IPS DF 6.9 (cell line): Measurements from ENCODE around the gene TEX10.
"Not testable (repeated sequence)": the region's sequence is repeated elsewhere in the genome, so short reads cannot be mapped to it uniquely, and the experiment has no call there.

Experiments used
- DNase-seq: peaks from one replicate; pipeline ENCODE4 v3.0.0-alpha.2; 2013; ENCODE audit warnings: low read depth, low spot score
- H3K27ac ChIP-seq: one replicate; pipeline ENCODE4 v1.5.1; 2013; ENCODE audit warnings: low read length, control low read depth
- H3K27me3 ChIP-seq: 2 replicates; pipeline ENCODE4 v1.6.1; 2013; ENCODE audit warnings: mild to moderate bottlenecking, low read length; ENCODE audit not compliant: control insufficient read depth, insufficient read depth
- H3K36me3 ChIP-seq: 2 replicates; pipeline ENCODE4 v1.6.1; 2013; ENCODE audit warnings: low read length; ENCODE audit not compliant: control insufficient read depth, insufficient read depth
- H3K4me1 ChIP-seq: 2 replicates; pipeline ENCODE4 v1.6.1; 2013; ENCODE audit warnings: low read length; ENCODE audit not compliant: control insufficient read depth, insufficient read depth
- H3K4me3 ChIP-seq: 2 replicates; pipeline ENCODE4 v1.5.1; 2013; ENCODE audit warnings: mild to moderate bottlenecking, low read length
- H3K9me3 ChIP-seq: 2 replicates; pipeline ENCODE4 v1.6.1; 2013; ENCODE audit warnings: low read length, inconsistent platforms; ENCODE audit not compliant: control insufficient read depth, insufficient read depth
- WGBS: extraction: QIAGEN DNeasy Blood & Tissue Kit; methylation state at CpG from one replicate; pipeline ENCODE4 v1.1.7; 2013; ENCODE audit warnings: mixed read lengths, missing lambda C conversion rate; ENCODE audit not compliant: insufficient read length, insufficient coverage; 5-methylcytosine and 5-hydroxymethylcytosine counted together

Gene TEX10

DNA sequence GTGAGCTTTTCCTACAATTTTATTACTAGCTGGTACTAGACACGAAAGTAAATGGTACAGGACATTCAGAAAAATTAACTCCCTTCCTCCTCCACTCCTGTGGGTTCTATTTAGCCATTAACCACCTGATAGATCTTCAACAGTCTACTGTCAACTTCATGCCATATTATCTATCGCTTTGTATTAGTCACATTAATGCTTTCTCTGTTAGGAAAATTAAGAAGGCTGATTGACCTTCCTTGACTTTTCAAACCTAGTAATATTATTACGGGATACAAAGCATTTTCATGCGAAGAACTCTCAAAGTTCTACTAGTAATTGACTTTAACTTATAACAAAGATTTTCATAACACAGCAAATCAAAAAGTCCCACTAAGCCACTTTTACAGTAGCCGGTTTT, 1.2 kb downstream of the TEX10 start:
- peaks cover 6% of the 10 kb centered on the region; the same call in 1 of the 2 replicates for H3K36me3 ChIP-seq
- H3K27ac ChIP-seq, result no peak overlapping the region
- peaks cover 5% of the 10 kb centered on the region; the same call in 1 of the 2 replicates for H3K4me1 ChIP-seq
- no peak for DNase-seq
- peak overlapping the region; percentile 88; the same call in 1 of the 2 replicates for H3K4me3 ChIP-seq
- WGBS, result no CpG with 5 or more reads among the region's 5 CpGs
- H3K9me3 ChIP-seq, result no peaks in the 10 kb centered on the region
- H3K27me3 ChIP-seq, result no peaks in the 10 kb centered on the region

GRCh38 chr9:100350188-100350587, 2.6 kb downstream of the TEX10 start:
- DNase-seq, result no peak
- H3K4me3 ChIP-seq, result no peak overlapping the region
- H3K36me3 ChIP-seq, result peaks cover 8% of the 10 kb centered on the region; the same call in 1 of the 2 replicates
- H3K4me1 ChIP-seq, result peaks cover 5% of the 10 kb centered on the region; the same call in 1 of the 2 replicates
- no peaks in the 10 kb centered on the region for H3K27me3 ChIP-seq
- H3K9me3 ChIP-seq, result no peaks in the 10 kb centered on the region
- no CpG with 5 or more reads among the region's 1 CpG for WGBS
- no peak overlapping the region for H3K27ac ChIP-seq

GRCh38 chr9:100346836-100347235, 5.9 kb downstream of the TEX10 start:
- no CpG with 5 or more reads among the region's 3 CpGs for WGBS
- H3K27ac ChIP-seq, result no peak overlapping the region
- peaks cover 8% of the 10 kb centered on the region; the same call in 1 of the 2 replicates for H3K36me3 ChIP-seq
- H3K27me3 ChIP-seq, result no peaks in the 10 kb centered on the region
- H3K4me3 ChIP-seq, result no peak overlapping the region
- H3K9me3 ChIP-seq, result no peaks in the 10 kb centered on the region
- no peak for DNase-seq
- peaks cover 5% of the 10 kb centered on the region; the same call in 1 of the 2 replicates for H3K4me1 ChIP-seq

- no CpG with 5 or more reads among the region's 3 CpGs for WGBS
- Histone ChIP-seq H3K4me1 (no peaks in the 10 kb centered on the region), H3K27ac (no peak overlapping the region), H3K4me3 (no peak overlapping the region), H3K9me3 (no peaks in the 10 kb centered on the region), H3K36me3 (peaks cover 6% of the 10 kb centered on the region; the same call in 1 of the 2 replicates), H3K27me3 (no peaks in the 10 kb centered on the region; the same call in 1 of the 2 replicates)
- DNase-seq, result no peak
Observed at GRCh38 chr9:100341889-100342288, 10.9 kb downstream of the TEX10 start.

DNA sequence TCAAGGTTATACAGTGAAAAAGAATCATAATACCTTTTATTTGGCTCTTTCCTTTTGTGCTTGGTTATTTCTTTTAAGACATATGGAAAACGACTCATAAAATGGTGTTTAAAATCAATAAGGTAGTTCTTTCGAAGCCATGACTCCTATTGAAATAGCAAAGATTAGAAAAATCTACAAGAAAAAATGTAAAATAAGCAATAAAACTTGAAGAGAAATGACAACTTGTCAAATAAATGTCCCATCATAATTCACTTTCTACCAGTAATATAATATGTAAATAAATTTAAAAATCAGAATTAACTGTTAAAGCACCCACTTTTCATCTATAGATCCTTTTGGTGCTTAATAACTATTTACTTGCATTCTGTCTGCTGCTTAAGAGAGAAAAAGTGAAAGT, 12.5 kb downstream of the TEX10 start:
- no peak for DNase-seq
- Histone ChIP-seq H3K9me3 (no peaks in the 10 kb centered on the region), H3K4me3 (no peak overlapping the region), H3K27me3 (no peaks in the 10 kb centered on the region; the same call in 1 of the 2 replicates), H3K27ac (no peak overlapping the region), H3K4me1 (no peaks in the 10 kb centered on the region), H3K36me3 (no peaks in the 10 kb centered on the region; the same call in 1 of the 2 replicates)
- WGBS, result no CpG with 5 or more reads among the region's 2 CpGs

DNA sequence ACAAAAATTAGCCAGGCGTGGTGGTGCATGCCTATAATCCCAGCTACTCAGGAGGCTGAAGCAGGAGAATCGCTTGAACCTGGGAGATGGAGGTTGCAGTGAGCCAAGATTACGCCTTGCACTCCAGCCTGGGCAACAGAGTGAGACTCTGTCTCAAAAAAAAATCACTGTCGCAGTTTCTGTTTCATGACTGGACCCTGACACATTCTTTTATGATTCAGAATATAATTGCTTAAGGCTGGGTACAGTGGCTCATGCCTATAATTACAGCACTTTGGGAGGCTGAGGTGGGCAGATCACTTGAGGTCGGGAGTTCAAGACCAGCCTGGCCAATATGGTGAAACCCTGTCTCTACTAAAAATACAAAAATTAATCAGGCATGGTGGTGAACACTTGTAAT, 14.0 kb downstream of the TEX10 start:
- H3K36me3 ChIP-seq, H3K4me1 ChIP-seq, H3K27ac ChIP-seq, H3K9me3 ChIP-seq, DNase-seq, H3K4me3 ChIP-seq, H3K27me3 ChIP-seq: not testable (repeated sequence)
- WGBS, result no CpG with 5 or more reads among the region's 5 CpGs

DNA sequence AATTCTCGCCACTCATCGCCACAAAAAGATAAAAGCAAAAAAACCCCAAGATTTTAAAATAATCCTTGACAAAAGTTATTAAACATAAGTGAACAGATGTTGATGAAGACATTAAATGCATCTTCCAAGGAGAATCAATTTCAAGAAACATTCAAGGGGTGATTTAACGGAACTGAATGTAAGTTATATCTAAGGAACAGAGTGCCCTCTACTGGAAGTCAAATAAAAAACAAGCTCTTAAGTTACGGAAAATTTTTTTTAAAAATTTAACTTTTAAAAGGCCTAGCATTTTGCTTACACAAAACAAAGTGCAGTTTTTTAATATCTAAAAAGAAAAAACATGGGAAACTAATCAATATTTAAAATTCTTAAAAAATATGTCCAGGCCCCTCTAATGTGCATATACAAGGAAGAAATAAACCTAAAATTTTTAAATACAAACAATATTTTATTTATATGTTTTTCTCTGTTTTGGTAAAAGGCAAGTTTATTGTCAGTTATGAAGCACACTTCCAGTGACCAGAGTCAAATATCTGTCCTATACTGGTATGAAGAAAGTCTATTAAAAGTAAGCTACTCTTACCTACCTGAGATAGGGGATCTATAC, 28.0 kb downstream of the TEX10 start:
- WGBS, result 100% methylated on average over 2 of the region's 4 CpGs

DNA sequence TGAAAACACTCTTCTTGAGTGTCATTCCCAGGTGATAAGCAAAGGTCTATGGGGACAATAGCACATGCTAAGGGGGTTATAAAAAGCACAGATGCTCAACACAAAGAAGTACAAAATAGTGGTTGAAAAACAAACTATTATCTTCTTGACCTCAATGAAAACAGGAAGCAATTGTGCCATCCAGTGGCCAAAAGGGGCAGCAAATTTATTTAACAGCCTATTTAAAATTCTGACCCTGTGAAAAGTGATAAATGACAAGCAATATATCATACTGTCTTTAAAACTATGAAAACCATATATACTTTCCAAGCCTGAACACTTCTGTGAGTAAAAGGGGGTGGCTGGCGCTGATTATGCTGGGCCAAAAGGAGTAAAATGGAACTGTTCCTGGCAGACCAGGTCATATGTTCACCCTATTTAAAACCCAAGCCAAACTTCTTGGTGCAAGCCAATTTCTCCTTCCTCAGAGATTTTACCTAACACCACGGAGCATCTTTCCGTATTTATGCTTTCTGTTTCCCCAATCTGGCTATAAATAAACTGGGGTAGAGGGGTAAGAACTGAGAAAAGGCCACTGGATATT, 29.7 kb downstream of the TEX10 start:
- no peak overlapping the region for H3K27ac ChIP-seq
- no peaks in the 10 kb centered on the region for H3K9me3 ChIP-seq
- H3K36me3 ChIP-seq, result peaks cover 5% of the 10 kb centered on the region; the same call in 1 of the 2 replicates
- WGBS, result no CpG with 5 or more reads among the region's 3 CpGs
- DNase-seq, result no peak
- H3K27me3 ChIP-seq, result no peaks in the 10 kb centered on the region
- H3K4me1 ChIP-seq, result no peaks in the 10 kb centered on the region
- H3K4me3 ChIP-seq, result no peak overlapping the region

More for the DNA sequence above, 28.0 kb downstream of the TEX10 start:
- peaks cover 5% of the 10 kb centered on the region; the same call in 1 of the 2 replicates for H3K36me3 ChIP-seq
- H3K4me3 ChIP-seq, result no peak overlapping the region
- no peak for DNase-seq
- H3K27me3 ChIP-seq, result no peaks in the 10 kb centered on the region
- H3K4me1 ChIP-seq, result no peaks in the 10 kb centered on the region
- H3K27ac ChIP-seq, result no peak overlapping the region
- no peaks in the 10 kb centered on the region for H3K9me3 ChIP-seq

- DNase-seq, result no peak
- no peak overlapping the region for H3K4me3 ChIP-seq
- H3K27ac ChIP-seq, result no peak overlapping the region
- peaks cover 2% of the 10 kb centered on the region; the same call in 1 of the 2 replicates for H3K36me3 ChIP-seq
- no peaks in the 10 kb centered on the region for H3K9me3 ChIP-seq
- no peaks in the 10 kb centered on the region for H3K4me1 ChIP-seq
- no CpG with 5 or more reads among the region's 1 CpG for WGBS
- H3K27me3 ChIP-seq, result no peaks in the 10 kb centered on the region
Observed at GRCh38 chr9:100317706-100318105, 35.0 kb downstream of the TEX10 start.

GRCh38 chr9:100315561-100315960, 37.2 kb downstream of the TEX10 start:
- no peak for DNase-seq
- no CpG with 5 or more reads among the region's 4 CpGs for WGBS
- H3K27ac ChIP-seq, result no peak overlapping the region
- H3K27me3 ChIP-seq, result no peaks in the 10 kb centered on the region
- no peaks in the 10 kb centered on the region; the same call in 1 of the 2 replicates for H3K36me3 ChIP-seq
- H3K4me3 ChIP-seq, result no peak overlapping the region
- H3K9me3 ChIP-seq, result no peaks in the 10 kb centered on the region
- no peaks in the 10 kb centered on the region for H3K4me1 ChIP-seq
